CD4-positive, alpha-beta T cell treated with Interleukin-12 subunit alpha and Interleukin-12 subunit beta, for 1 hour (primary cell): Measurements from ENCODE around the gene PRKAG2.

Experiments used
- DNase-seq: peaks from one replicate; pipeline ENCODE4 v3.0.0-alpha.2; 2020

The PRKAG2 gene

DNA sequence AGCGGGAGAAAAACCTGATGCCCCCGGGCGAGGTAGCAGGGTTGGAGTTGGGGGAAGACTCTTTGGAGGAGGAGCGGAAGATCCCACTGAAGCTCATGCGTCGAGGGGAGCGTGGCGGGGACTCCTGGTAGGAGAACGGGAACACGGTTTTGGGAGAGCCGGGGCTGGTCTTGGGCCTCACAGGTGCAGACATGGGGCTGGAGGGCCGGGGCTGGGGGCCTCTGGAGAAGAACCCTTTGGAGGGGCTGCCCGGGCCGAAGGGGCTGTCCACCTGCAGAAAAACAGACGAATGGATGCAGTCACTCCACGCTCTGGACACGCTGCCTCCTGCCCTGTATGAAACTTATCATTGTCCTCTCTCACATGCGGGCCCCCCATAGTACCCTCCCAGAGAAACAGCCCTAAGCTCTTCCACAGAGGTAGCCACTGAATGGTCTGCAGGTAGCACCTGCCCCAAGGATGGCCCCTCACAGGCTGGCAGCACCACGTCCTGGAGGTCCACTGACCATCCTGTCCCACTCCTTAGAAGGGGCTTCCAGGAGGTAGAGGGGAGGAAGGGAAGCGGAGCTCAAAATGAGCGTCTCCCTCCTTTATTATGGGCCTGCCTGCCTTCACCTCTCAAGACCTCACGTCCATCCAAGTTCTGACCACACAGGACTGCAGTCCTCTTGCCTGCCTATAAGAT lies 95.6 kb downstream of the PRKAG2 start:
- no peak for DNase-seq

- DNase-seq = no peak
Measured at GRCh38 chr7:151780631-151781030, 96.3 kb downstream of the PRKAG2 start.

- DNase-seq = no peak
Measured at GRCh38 chr7:151779678-151780077, 97.2 kb downstream of the PRKAG2 start.

GRCh38 chr7:151779255-151779654 lies 97.7 kb downstream of the PRKAG2 start:
- no peak for DNase-seq

GRCh38 chr7:151777908-151778670 lies 98.8 kb downstream of the PRKAG2 start:
- no peak for DNase-seq

DNA sequence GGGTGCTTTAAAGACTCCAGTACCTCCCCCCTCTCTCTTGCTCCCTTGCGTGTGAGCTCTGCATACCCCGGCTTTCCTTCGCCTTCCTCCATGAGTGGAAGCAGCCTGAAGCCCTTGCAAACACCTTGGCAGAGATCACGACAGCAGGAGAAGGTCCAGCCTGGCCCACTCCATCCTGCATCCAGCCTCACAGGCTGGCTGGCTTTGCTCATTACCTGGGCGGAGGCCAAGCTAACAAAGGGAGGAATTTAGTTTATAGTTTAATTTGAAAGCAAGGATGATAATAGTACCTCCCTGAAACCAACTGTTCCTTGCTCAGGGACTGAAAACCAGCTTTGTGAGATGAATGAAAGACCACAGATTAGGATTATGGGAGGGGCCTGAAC lies 99.4 kb downstream of the PRKAG2 start:
- no peak for DNase-seq

DNA sequence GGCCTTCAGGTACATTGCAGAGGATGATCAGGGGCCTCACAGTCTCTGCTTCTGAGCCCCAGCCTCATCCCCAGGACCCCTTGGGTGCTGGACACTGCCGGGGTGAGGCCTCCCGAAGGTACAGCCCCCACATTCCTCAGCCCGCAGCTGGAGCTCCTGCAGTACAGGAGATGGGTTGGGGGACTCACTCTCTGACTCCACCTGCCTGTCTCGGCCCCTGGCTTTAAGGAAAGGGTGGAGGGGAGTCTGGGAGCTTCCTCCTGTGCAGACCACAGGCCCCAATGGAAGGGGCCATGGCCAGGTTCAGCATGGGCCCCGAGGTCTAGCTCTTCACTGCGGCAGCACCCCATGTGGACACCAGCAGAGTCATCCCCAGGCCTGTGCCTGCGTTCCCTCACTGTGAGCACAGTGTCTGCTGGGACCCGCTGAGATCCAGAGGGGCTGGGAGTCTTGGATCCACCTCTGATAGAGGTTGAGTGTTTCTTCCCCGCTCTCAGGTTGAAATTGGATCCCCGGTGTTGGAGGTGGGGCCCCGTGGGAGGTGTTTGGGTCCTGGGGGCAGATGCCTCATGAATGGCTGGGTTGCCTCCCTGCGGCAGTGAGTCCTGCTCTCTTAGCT lies 99.9 kb downstream of the PRKAG2 start:
- DNase-seq = no peak

- no peak for DNase-seq
Measured at GRCh38 chr7:151776446-151776845, 100.5 kb downstream of the PRKAG2 start.

- no peak for DNase-seq
Measured at GRCh38 chr7:151775547-151776443, 101.1 kb downstream of the PRKAG2 start.

DNA sequence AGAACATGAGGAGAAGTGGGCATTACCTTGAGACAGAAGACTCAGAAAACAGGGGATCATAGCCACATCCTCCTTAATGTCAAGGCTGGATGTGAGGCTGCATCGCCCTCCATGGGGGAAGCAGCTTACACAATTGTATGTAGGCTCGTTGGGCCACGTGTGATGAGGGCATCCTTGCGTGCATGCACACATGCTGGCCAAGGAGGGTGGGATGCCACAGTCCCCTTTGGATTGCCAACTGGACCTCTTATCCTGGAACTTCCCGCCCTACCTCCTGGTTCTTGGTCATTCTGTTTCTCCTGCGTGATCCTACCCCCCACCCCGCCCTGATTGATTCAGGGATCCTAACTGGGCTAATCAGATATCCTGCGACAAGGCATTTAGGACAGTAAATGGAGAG lies 102.0 kb downstream of the PRKAG2 start:
- no peak for DNase-seq

GRCh38 chr7:151773797-151774196 lies 103.1 kb downstream of the PRKAG2 start:
- no peak for DNase-seq

- no peak for DNase-seq
Measured at GRCh38 chr7:151770232-151770631, 106.7 kb downstream of the PRKAG2 start.

DNA sequence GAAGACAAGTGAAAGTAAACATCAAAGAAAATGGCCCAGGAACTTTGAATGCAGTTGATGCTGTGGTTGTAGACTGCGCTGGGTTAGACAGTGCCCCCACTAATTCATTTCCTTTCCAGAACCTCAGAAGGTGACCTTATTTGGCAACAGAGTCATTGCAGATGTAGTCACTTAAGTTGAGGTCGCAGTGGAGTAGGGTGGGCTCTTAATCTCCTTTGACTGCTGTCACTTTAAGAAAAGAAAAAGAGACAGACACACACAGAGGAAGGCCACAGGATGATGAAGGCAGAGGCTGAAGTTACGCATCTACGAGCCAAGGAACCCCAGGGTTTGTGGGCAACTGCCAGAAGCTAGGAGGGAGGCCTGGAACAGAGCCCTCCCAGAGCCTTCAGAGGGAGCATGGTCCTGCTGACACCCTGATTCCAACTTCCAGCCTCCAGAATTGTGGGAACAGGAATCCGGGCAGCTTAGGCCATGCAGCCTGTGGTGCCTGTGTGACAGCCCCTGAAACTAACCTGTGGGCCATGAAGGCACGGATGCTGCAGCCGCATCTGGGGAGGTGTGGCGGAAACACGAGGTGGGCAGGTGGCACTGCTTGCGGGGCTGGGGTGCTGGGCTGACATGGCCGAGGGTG lies 107.6 kb downstream of the PRKAG2 start:
- peak; percentile 64 for DNase-seq

- DNase-seq = no peak
Measured at GRCh38 chr7:151768805-151769187, 108.1 kb downstream of the PRKAG2 start.

DNA sequence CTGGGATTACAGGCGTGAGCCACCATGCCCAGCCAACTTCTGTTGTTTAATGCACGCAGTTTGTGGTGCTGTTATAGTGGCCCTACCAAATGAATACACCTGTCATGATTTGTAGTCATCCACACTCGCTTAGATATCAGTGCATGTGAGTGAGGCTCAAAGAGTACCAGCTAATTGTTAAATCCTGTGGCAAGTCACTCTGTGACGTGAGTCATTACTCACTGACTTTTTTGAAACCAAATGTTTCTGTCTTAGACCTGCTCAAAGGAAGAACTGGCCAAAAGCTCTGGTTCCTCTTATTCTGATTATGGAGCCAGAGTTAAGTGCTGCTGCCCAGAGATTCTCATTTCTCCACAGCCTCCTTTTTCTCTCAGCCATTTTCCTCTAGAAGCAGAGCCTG lies 109.4 kb downstream of the PRKAG2 start:
- no peak for DNase-seq

DNA sequence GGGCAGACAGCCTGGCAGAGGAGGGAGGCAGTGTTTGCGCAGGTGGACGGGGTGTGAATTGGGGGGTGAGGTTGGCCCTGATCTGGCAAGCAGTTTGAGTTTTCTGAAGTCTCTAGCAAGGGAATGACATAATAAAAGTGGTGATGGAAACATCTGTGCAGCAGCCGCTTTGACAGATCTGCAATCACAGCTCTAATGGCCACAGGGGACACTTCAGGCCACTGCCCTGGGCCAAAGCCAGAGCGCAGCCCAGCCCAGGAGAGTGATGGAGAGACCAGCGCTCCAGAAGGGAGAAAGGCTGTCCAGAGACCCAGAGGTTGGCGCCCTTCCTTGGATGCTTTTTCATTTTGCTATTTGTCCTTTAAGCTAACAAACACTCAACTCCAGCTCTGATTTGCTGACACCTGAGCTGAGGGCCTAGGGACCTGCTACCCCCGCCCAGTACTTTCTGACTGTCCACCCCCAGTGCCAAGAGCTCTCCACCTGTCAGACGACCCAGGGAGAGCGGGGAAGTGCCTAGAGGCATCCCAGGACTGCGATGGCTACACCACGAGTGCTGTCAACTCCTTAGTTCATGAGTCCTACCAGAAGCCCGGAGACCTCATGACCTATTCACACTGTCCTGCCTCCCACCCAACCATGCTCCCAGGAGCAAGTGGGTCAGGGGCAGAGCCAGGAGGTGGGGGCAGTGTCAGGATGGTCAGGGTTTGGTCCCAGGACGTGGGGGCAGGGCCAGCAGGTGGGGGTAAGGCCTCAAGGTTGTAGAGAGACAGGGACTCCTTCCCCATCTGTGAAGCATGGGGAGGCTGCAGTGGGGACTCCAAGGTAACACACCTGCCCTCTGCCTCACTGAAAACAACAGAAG lies 112.6 kb downstream of the PRKAG2 start:
- DNase-seq = no peak

GRCh38 chr7:151763420-151763984 lies 113.4 kb downstream of the PRKAG2 start:
- no peak for DNase-seq

DNA sequence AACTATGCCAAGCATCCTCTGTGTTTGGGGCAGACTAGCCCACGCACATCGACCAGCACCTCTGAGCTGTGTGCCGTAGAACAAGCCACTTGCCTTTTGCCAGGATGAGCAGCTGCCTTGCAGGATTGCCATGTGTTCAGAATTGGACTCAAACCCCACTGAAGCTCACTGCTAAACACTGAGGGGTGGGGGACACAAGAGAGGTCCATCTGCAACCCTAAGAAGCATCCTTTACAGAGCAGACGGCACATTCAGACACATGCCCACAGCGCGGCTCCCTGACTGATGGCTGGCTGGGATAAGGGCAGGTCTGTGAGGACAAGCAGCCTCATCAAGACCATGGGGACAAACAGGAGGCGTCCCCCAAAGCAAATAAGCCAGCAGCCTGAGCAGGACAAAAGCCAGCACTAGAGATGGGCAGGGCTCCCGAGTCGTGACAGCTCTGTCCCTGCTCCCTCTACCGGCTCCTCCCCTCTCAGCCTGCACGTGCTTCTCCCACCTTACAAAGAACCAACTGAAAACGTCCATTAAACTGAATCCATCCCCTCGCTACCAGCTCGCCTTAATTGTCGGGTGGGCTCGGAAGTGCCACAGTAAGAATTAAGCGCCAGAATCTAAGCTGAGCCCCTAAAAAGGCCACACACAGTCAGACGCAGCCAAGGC lies 114.2 kb downstream of the PRKAG2 start:
- DNase-seq = no peak

DNA sequence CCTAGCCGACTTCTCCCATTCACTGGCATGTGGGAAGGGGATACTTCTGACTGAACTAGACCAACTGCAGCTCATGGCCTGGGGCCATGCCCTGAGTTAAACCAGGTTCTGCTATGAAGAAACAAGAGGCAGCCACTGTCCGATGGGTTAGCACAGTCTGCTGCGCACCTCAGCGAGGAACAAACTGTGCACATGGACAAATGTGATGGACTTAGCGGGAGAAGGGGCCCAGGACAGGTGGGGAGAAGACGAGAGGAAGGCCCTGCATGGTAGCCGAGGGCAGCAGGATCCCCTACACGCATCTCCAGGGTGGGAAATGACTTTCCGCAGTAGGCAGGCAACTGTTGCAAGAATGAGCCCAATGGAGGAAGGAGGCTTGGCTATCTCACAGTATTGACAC lies 115.0 kb downstream of the PRKAG2 start:
- no peak for DNase-seq

GRCh38 chr7:151761231-151761630 lies 115.7 kb downstream of the PRKAG2 start:
- no peak for DNase-seq

DNA sequence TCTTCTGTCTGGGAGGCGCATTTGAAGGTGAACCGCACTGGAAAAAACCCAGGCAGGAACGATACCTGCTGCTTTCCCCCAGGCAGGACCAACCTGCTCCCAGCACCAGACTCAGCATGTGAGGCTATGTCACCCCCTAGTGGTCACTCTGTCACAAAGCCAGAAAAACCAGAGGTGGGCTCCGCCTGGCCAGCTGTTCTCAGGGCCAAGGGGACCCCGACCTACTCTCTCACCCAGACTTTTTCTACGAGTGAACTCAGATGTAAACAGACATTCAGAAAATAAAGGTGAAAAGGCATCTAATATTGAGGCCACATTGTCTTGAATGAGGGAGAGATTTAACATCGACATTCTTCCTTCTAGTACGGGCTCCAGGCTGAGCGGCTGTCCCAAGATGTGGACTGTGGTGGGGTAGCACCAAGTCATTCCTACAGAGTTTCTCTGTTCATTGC lies 117.3 kb downstream of the PRKAG2 start:
- DNase-seq = peak; percentile 67
